ENCODE results near the gene SDCBP2.

Gene SDCBP2, protein sequence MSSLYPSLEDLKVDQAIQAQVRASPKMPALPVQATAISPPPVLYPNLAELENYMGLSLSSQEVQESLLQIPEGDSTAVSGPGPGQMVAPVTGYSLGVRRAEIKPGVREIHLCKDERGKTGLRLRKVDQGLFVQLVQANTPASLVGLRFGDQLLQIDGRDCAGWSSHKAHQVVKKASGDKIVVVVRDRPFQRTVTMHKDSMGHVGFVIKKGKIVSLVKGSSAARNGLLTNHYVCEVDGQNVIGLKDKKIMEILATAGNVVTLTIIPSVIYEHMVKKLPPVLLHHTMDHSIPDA

DNA sequence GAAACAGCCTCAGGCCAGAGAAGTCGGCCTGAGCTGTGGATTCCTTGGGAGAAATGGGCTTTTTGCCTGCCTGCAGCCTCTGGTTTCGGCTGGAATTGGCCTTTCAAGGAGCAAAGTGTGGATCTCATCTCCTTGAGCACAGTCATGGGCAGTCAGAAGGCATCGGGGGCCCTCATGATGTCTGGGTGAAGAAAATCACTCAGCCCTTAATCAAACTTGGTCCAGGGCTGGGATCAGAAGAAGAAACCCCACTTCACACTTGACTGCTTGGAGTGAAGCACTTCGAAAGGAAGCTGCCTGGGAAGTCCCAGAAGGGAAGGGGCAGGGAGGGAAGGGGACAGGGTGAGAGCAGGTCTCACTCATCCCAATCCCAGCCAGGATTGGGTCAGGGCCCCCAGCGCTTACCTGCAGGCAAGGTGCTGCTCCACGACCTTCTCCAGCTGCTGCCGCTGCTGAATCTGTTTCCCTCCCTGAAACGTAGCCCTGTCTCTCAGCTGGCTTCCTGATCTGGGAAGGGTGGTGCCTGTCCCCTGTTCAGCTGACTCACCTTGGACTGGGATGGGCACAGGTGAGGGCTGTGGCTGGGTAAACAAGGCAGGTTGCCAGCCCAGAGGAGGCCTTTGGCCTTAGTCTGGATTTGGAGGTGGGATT, at the start of gene SDCBP2:
SDCBP2 (minus strand) TSS at position 460 of the 651 bp plus-strand sequence. CDS start 8,723 bp downstream, outside the sequence.
- Mint-ChIP-seq H3K27me3 (ENCODE audit: low read depth) (no peaks in the 10 kb centered on the region), H3K9me3 (no peaks in the 10 kb centered on the region), H3K4me1 (peaks cover 7% of the 10 kb centered on the region), H3K36me3 (ENCODE audit: low read depth) (peaks cover 15% of the 10 kb centered on the region), H3K4me3 (peak within 1 kb of the TSS in 2 of 3 experiments; percentile 31 to 34), H3K27ac (peak within 1 kb of the TSS in 1 of 3 experiments; percentile 56)
- TF ChIP-seq, protein P1, sequence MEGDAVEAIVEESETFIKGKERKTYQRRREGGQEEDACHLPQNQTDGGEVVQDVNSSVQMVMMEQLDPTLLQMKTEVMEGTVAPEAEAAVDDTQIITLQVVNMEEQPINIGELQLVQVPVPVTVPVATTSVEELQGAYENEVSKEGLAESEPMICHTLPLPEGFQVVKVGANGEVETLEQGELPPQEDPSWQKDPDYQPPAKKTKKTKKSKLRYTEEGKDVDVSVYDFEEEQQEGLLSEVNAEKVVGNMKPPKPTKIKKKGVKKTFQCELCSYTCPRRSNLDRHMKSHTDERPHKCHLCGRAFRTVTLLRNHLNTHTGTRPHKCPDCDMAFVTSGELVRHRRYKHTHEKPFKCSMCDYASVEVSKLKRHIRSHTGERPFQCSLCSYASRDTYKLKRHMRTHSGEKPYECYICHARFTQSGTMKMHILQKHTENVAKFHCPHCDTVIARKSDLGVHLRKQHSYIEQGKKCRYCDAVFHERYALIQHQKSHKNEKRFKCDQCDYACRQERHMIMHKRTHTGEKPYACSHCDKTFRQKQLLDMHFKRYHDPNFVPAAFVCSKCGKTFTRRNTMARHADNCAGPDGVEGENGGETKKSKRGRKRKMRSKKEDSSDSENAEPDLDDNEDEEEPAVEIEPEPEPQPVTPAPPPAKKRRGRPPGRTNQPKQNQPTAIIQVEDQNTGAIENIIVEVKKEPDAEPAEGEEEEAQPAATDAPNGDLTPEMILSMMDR (IDR thresholded peaks at IDR 0.05; ENCODE audit: unreplicated experiment in 3 of 3) = no peak

DNA sequence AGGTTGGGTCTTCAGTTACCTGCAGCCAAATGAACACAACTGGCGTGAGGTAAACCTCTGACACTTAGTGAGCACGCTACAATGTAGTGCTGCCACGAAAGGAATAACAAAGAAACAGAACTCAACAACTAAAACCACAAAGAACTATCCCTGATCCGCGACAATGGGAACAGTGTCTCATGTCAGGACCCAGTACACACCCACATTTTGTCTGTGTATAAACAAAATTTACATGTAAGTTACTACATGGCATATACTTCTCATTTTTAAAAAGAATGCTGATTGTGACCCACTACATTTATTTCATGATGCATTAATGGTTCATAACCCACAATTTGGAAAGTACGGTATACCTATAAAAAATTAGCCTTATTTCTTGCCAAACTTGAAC, 49.8 kb upstream of the SDCBP2 start:
- H3K27me3 Mint-ChIP-seq (ENCODE audit: low read depth) = no peaks in the 10 kb centered on the region
- TF ChIP-seq, protein P1 (IDR thresholded peaks at IDR 0.05; ENCODE audit: unreplicated experiment in 3 of 3) = no peak
- H3K27ac Mint-ChIP-seq = no peak overlapping the region
- peaks cover 8% of the 10 kb centered on the region for H3K36me3 Mint-ChIP-seq (ENCODE audit: low read depth)
- peaks cover 78% of the 10 kb centered on the region for H3K4me1 Mint-ChIP-seq
- H3K9me3 Mint-ChIP-seq = no peaks in the 10 kb centered on the region
- H3K4me3 Mint-ChIP-seq = no peak overlapping the region

DNA sequence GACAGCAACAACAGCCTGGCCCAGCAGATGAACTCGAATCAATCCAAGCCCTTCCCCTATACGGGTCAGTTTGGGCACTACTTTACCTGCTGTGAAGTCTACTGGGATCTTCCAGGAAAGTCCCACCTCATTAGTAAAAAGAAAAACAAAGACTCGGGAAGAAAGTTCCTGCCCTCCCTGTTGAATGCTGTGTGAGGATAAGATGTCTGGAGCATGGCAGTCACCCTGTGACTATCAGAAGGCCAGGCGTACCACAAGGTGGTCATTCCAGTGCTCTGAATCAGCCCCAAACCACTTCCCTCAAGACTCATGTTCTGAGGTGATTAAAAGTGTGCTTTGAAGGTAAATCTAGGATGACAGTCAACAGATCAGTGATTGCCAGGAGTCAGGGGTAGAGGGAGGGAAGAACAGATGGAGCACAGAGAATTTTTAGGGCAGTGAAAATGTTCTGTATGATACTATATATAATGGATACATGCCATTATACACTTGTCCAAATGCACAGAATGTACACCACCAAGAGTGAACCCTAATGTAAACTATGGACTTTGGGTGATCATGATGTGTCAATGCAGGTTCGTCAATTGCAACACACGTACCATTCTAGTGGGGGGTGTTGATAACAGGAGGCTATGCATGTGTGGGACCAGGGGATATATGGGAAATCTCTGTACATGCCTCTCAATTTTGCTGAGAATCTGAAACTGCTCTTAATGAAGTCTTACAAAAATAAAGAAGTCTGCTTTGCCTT, 49.2 kb upstream of the SDCBP2 start:
- Mint-ChIP-seq H3K36me3 (ENCODE audit: low read depth) (peaks cover 13% of the 10 kb centered on the region), H3K4me1 (peaks cover 79% of the 10 kb centered on the region), H3K27me3 (ENCODE audit: low read depth) (no peaks in the 10 kb centered on the region), H3K9me3 (no peaks in the 10 kb centered on the region), H3K27ac (no peak overlapping the region), H3K4me3 (no peak overlapping the region)
- TF ChIP-seq, protein P1 (IDR thresholded peaks at IDR 0.05; ENCODE audit: unreplicated experiment in 3 of 3) = no peak

DNA sequence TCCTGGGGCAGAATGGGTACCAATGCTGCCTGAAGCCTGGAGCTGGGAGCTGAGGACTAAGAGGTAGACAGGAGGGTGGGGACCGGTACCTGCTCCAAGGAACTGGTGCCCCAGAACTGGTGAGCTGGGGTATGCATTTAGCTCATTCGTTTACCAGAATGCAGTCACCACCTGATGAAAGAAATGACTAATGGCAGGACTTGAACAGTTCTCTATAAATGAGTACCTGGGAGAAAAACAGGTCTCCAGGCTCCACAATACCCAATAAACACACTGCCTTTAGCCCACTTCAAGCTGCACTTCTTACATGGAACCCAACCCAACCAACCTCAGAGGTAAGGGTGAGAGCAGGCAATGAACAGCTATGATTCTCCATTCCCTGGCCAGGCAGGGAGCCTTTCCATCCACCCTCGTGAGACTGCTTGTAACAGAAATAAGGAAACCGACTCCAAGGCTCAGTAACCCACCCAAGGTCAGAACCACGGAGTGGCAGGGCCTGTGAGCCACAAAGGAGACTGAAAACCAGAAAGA, 48.5 kb upstream of the SDCBP2 start:
- TF ChIP-seq, protein P1 (IDR thresholded peaks at IDR 0.05; ENCODE audit: unreplicated experiment in 3 of 3) = no peak
- Mint-ChIP-seq H3K9me3 (no peaks in the 10 kb centered on the region), H3K27ac (peak overlapping the region in 1 of 3 experiments; percentile 26), H3K4me3 (no peak overlapping the region), H3K36me3 (ENCODE audit: low read depth) (peaks cover 21% of the 10 kb centered on the region), H3K27me3 (ENCODE audit: low read depth) (no peaks in the 10 kb centered on the region), H3K4me1 (peaks cover 71% of the 10 kb centered on the region)

DNA sequence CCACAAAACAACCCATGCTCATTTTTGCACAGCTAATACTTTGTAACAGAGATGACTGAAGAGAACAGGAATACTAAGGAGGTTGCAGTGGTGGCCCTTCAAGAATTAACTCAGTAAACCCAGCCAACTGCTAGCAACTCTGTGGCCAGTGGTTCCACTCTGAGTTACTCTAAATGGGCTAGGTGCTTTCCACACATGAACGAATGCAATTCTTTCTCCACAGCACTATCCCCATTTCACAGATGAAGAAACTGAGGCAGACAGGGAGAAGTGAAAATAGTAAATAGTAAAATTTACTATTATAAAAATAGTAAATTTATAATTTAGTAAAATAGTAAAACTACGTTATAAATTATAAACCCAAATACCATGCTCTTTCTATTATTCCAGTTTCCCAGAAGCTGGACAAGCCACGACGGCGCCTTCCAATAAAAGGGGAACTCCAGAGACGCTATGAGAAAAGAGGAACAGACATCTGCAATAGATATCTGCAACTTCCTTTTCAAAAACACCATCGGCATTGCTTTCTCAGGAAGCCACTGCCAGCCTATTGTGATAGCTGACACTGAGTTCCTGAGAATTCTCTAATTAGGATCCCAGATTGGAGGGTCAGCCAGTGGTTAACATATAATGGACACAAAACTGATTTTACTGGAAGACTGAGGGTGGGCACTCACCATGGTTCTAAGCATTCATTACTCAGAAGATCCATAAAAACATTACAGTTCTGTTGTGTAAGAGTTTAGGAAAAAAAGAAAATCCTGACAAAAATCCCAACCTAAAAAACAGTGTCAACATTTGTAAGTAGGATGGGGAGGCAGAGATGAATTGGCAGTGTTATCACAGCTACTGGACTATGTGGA, 47.7 kb upstream of the SDCBP2 start:
- Mint-ChIP-seq H3K27ac (peak overlapping the region in 1 of 3 experiments; percentile 26), H3K9me3 (no peaks in the 10 kb centered on the region), H3K4me1 (peaks cover 67% of the 10 kb centered on the region), H3K27me3 (ENCODE audit: low read depth) (no peaks in the 10 kb centered on the region), H3K4me3 (no peak overlapping the region), H3K36me3 (ENCODE audit: low read depth) (peaks cover 28% of the 10 kb centered on the region)
- TF ChIP-seq, protein P1 (IDR thresholded peaks at IDR 0.05; ENCODE audit: unreplicated experiment in 3 of 3) = no peak
